NT2/D1 (cell line): ENCODE results near the gene DUSP16.

Experiments
- SUZ12 ChIP-seq: IDR thresholded peaks from 2 replicates; pipeline ENCODE4 v1.6.1; 2011; ENCODE audit not compliant: insufficient read length, insufficient read depth; ENCODE audit errors: extremely low read depth
- YY1 ChIP-seq: IDR thresholded peaks from 2 replicates; pipeline ENCODE4 v1.6.1; 2011; ENCODE audit not compliant: insufficient read length, insufficient read depth
- ZNF274 ChIP-seq: IDR thresholded peaks from 2 replicates; pipeline ENCODE4 v1.6.1; 2011; ENCODE audit warnings: mild to moderate bottlenecking, low read depth, low read length

GRCh38 chr12:12456637-12457036 is 106.0 kb downstream of the DUSP16 start:
- TF ChIP-seq SUZ12 (no peak), YY1 (no peak), ZNF274 (no peak)
